ENCODE results near the gene RPLP2. TPM values are rescaled to one million over a fixed set of nuclear protein-coding genes. Genes with fewer than 3 reads are reported as not detected.

RPLP2 gene
- total RNA-seq, 1 donor from 2014 or later: 2,217 TPM

- H3K4me3 Mint-ChIP-seq (ENCODE audit: low read depth): no peak overlapping the region
- intact Hi-C loops (cut with micrococcal nuclease): no loop called here
- peaks cover 1% of the 10 kb centered on the region for H3K27me3 Mint-ChIP-seq (ENCODE audit: low read depth)
Observed at GRCh38 chr11:845872-846495, 36.2 kb downstream of the RPLP2 start.

GRCh38 chr11:846496-847098 lies 36.8 kb downstream of the RPLP2 start:
- no peaks in the 10 kb centered on the region for H3K36me3 Mint-ChIP-seq (ENCODE audit: low read depth)
- intact Hi-C loops (cut with micrococcal nuclease): no loop called here
- H3K4me1 Mint-ChIP-seq (ENCODE audit: low read depth): peaks cover 2% of the 10 kb centered on the region
- H3K4me3 Mint-ChIP-seq (ENCODE audit: low read depth): no peak overlapping the region
- DNase-seq (ENCODE audit: low spot score): no peak
- H3K27me3 Mint-ChIP-seq (ENCODE audit: low read depth): peaks cover 1% of the 10 kb centered on the region
- no peak overlapping the region for H3K27ac Mint-ChIP-seq
- no peaks in the 10 kb centered on the region for H3K9me3 Mint-ChIP-seq

More at GRCh38 chr11:845872-846495, 36.2 kb downstream of the RPLP2 start:
- H3K27ac Mint-ChIP-seq: no peak overlapping the region
- H3K9me3 Mint-ChIP-seq: no peaks in the 10 kb centered on the region
- no peaks in the 10 kb centered on the region for H3K36me3 Mint-ChIP-seq (ENCODE audit: low read depth)
- DNase-seq (ENCODE audit: low spot score): no peak
- H3K4me1 Mint-ChIP-seq (ENCODE audit: low read depth): peaks cover 7% of the 10 kb centered on the region

- no peak overlapping the region for H3K4me3 Mint-ChIP-seq (ENCODE audit: low read depth)
- intact Hi-C loops (cut with micrococcal nuclease): loop anchor here (1.0 kb wide), 1 partner anchor 203 kb away; no protein-coding TSS in a partner anchor
- DNase-seq (ENCODE audit: low spot score): no peak
- no peak overlapping the region for H3K27ac Mint-ChIP-seq
- no peaks in the 10 kb centered on the region for H3K9me3 Mint-ChIP-seq
- no peaks in the 10 kb centered on the region for H3K36me3 Mint-ChIP-seq (ENCODE audit: low read depth)
- H3K4me1 Mint-ChIP-seq (ENCODE audit: low read depth): peaks cover 2% of the 10 kb centered on the region
- peaks cover 1% of the 10 kb centered on the region for H3K27me3 Mint-ChIP-seq (ENCODE audit: low read depth)
Observed at GRCh38 chr11:847876-848275, 38.1 kb downstream of the RPLP2 start.

- Mint-ChIP-seq H3K27me3 (ENCODE audit: low read depth) (peaks cover 1% of the 10 kb centered on the region), H3K27ac (no peak overlapping the region), H3K36me3 (ENCODE audit: low read depth) (no peaks in the 10 kb centered on the region), H3K9me3 (no peaks in the 10 kb centered on the region), H3K4me3 (ENCODE audit: low read depth) (peak overlapping the region; percentile 57), H3K4me1 (ENCODE audit: low read depth) (peaks cover 2% of the 10 kb centered on the region)
- intact Hi-C loops (cut with micrococcal nuclease): loop anchor here (1.0 kb wide), 1 partner anchor 203 kb away; no protein-coding TSS in a partner anchor
- peak; percentile 50 for DNase-seq (ENCODE audit: low spot score)
Observed at GRCh38 chr11:848380-848931, 38.7 kb downstream of the RPLP2 start.

GRCh38 chr11:849104-849824 lies 39.5 kb downstream of the RPLP2 start:
- intact Hi-C loops (cut with micrococcal nuclease): no loop called here
- peak overlapping the region; percentile 69 for H3K4me3 Mint-ChIP-seq (ENCODE audit: low read depth)
- H3K9me3 Mint-ChIP-seq: no peaks in the 10 kb centered on the region

GRCh38 chr11:849951-850774 lies 40.4 kb downstream of the RPLP2 start:
- no peak for DNase-seq (ENCODE audit: low spot score)
- H3K27ac Mint-ChIP-seq: no peak overlapping the region
- H3K36me3 Mint-ChIP-seq (ENCODE audit: low read depth): no peaks in the 10 kb centered on the region
- intact Hi-C loops (cut with micrococcal nuclease): no loop called here
- H3K4me1 Mint-ChIP-seq (ENCODE audit: low read depth): peaks cover 2% of the 10 kb centered on the region
- H3K9me3 Mint-ChIP-seq: no peaks in the 10 kb centered on the region
- no peaks in the 10 kb centered on the region for H3K27me3 Mint-ChIP-seq (ENCODE audit: low read depth)
- H3K4me3 Mint-ChIP-seq (ENCODE audit: low read depth): peak overlapping the region; percentile 33

More at GRCh38 chr11:849104-849824, 39.5 kb downstream of the RPLP2 start:
- peaks cover 1% of the 10 kb centered on the region for H3K27me3 Mint-ChIP-seq (ENCODE audit: low read depth)
- peaks cover 2% of the 10 kb centered on the region for H3K4me1 Mint-ChIP-seq (ENCODE audit: low read depth)
- DNase-seq (ENCODE audit: low spot score): no peak
- no peaks in the 10 kb centered on the region for H3K36me3 Mint-ChIP-seq (ENCODE audit: low read depth)
- H3K27ac Mint-ChIP-seq: no peak overlapping the region

GRCh38 chr11:850775-851763 lies 41.3 kb downstream of the RPLP2 start:
- Mint-ChIP-seq H3K36me3 (ENCODE audit: low read depth) (no peaks in the 10 kb centered on the region), H3K27me3 (ENCODE audit: low read depth) (no peaks in the 10 kb centered on the region), H3K4me1 (ENCODE audit: low read depth) (peaks cover 2% of the 10 kb centered on the region), H3K9me3 (no peaks in the 10 kb centered on the region), H3K4me3 (ENCODE audit: low read depth) (no peak overlapping the region), H3K27ac (no peak overlapping the region)
- intact Hi-C loops (cut with micrococcal nuclease): no loop called here
- no peak for DNase-seq (ENCODE audit: low spot score)

GRCh38 chr11:852762-853161 lies 43.0 kb downstream of the RPLP2 start:
- intact Hi-C loops (cut with micrococcal nuclease): no loop called here
- no peak overlapping the region for H3K27ac Mint-ChIP-seq
- H3K4me1 Mint-ChIP-seq (ENCODE audit: low read depth): peaks cover 2% of the 10 kb centered on the region
- H3K36me3 Mint-ChIP-seq (ENCODE audit: low read depth): no peaks in the 10 kb centered on the region
- no peak for DNase-seq (ENCODE audit: low spot score)
- no peaks in the 10 kb centered on the region for H3K27me3 Mint-ChIP-seq (ENCODE audit: low read depth)
- no peaks in the 10 kb centered on the region for H3K9me3 Mint-ChIP-seq
- no peak overlapping the region for H3K4me3 Mint-ChIP-seq (ENCODE audit: low read depth)

GRCh38 chr11:853682-854448 lies 44.1 kb downstream of the RPLP2 start:
- no peak for DNase-seq (ENCODE audit: low spot score)
- intact Hi-C loops (cut with micrococcal nuclease): no loop called here
- H3K4me1 Mint-ChIP-seq (ENCODE audit: low read depth): no peaks in the 10 kb centered on the region
- H3K9me3 Mint-ChIP-seq: no peaks in the 10 kb centered on the region
- no peak overlapping the region for H3K4me3 Mint-ChIP-seq (ENCODE audit: low read depth)
- H3K27ac Mint-ChIP-seq: no peak overlapping the region
- no peaks in the 10 kb centered on the region for H3K36me3 Mint-ChIP-seq (ENCODE audit: low read depth)
- H3K27me3 Mint-ChIP-seq (ENCODE audit: low read depth): no peaks in the 10 kb centered on the region

GRCh38 chr11:854601-855329 lies 45.0 kb downstream of the RPLP2 start:
- intact Hi-C loops (cut with micrococcal nuclease): no loop called here
- Mint-ChIP-seq H3K27ac (no peak overlapping the region), H3K36me3 (ENCODE audit: low read depth) (no peaks in the 10 kb centered on the region), H3K4me1 (ENCODE audit: low read depth) (no peaks in the 10 kb centered on the region), H3K4me3 (ENCODE audit: low read depth) (no peak overlapping the region), H3K9me3 (no peaks in the 10 kb centered on the region), H3K27me3 (ENCODE audit: low read depth) (no peaks in the 10 kb centered on the region)
- DNase-seq (ENCODE audit: low spot score): no peak

GRCh38 chr11:855330-855674 lies 45.5 kb downstream of the RPLP2 start:
- H3K36me3 Mint-ChIP-seq (ENCODE audit: low read depth): no peaks in the 10 kb centered on the region
- H3K4me1 Mint-ChIP-seq (ENCODE audit: low read depth): no peaks in the 10 kb centered on the region
- no peaks in the 10 kb centered on the region for H3K27me3 Mint-ChIP-seq (ENCODE audit: low read depth)
- no peak overlapping the region for H3K27ac Mint-ChIP-seq
- H3K4me3 Mint-ChIP-seq (ENCODE audit: low read depth): no peak overlapping the region
- no peak for DNase-seq (ENCODE audit: low spot score)
- intact Hi-C loops (cut with micrococcal nuclease): no loop called here
- no peaks in the 10 kb centered on the region for H3K9me3 Mint-ChIP-seq
